A549 (cell line): ENCODE measurements around the gene CNPY4. TPM values are rescaled to one million over a fixed set of nuclear protein-coding genes. Genes with fewer than 3 reads are reported as not detected.

ENCODE experiments used
- ATAC-seq, 2 experiments: fragments of 200-7000 bp in 1 of 2; fragments of >200 bp in 1 of 2; cut with Nextera tagmentation in 1 of 2; cut with Tn5 transposase in 1 of 2; 3 replicates each; pipeline versions ENCODE4 v1.8.0 to v1.9.1; 2018 to 2020; ENCODE audit warnings: mild to moderate bottlenecking in 1 of 2, moderate library complexity in 1 of 2
- CTCF ChIA-PET: fragments of 300-600 bp; sonication (Branson Sonifier 250); formaldehyde crosslinking; extraction: SDS; loops from one replicate; lab custom pipeline; 2021; ENCODE audit warnings: antibody characterized with exemption, inconsistent platforms; lab: Yijun Ruan, JAX
- POLR2A ChIA-PET: fragments of 350-600 bp; formaldehyde crosslinking; extraction: SDS; loops from one replicate; lab custom pipeline; 2021; ENCODE audit warnings: antibody characterized with exemption, inconsistent platforms; lab: Yijun Ruan, JAX
- DNase-seq, 2 experiments: peaks; one replicate each; pipeline versions ENCODE4 v3.0.0 to v3.0.0-alpha.2; 2011 to 2016; ENCODE audit warnings: low read depth in 1 of 2, low spot score in 1 of 2
- FAIRE-seq: peaks from 2 replicates; lab custom pipeline; 2011; peaks lifted over from hg19 to GRCh38; lab: Jason Lieb, UNC
- H3K27ac ChIP-seq, 2 experiments: fragments of >200 bp; sonication (Bioruptor Twin); formaldehyde crosslinking; 3 replicates each; pipeline ENCODE4 v1.5.1; 2016 to 2017
- H3K4me1 ChIP-seq: fragments of >200 bp; sonication (Bioruptor Twin); formaldehyde crosslinking; 3 replicates; pipeline ENCODE4 v1.6.1; 2016
- H3K4me2 ChIP-seq: fragments of >200 bp; sonication (Bioruptor Twin); formaldehyde crosslinking; 3 replicates; pipeline ENCODE4 v1.6.1; 2016
- H3K4me3 ChIP-seq: fragments of >200 bp; sonication (Bioruptor Twin); formaldehyde crosslinking; 3 replicates; pipeline ENCODE4 v1.5.1; 2016
- H3K9me3 ChIP-seq: fragments of >200 bp; sonication (Bioruptor Twin); formaldehyde crosslinking; 3 replicates; pipeline ENCODE4 v1.6.1; 2016
- BHLHE40 ChIP-seq: IDR thresholded peaks from 2 replicates; pipeline ENCODE4 v1.6.1; 2012; ENCODE audit warnings: low read depth, low read length, inconsistent platforms
- CEBPB ChIP-seq, 2 experiments: fragments of >200 bp in 1 of 2; sonication (Bioruptor Twin) in 1 of 2; formaldehyde crosslinking in 1 of 2; IDR thresholded peaks; 2 replicates each; pipeline ENCODE4 v1.6.1; 2012 to 2016
- CHD2 ChIP-seq: fragments of 150-350 bp; IDR thresholded peaks from 2 replicates; pipeline ENCODE4 v1.6.1; 2014; ENCODE audit warnings: low read length; ENCODE audit not compliant: partially characterized antibody
- ELK1 ChIP-seq: fragments of 150-350 bp; IDR thresholded peaks from 2 replicates; pipeline ENCODE4 v1.6.1; 2014; ENCODE audit warnings: low read depth, mild to moderate bottlenecking, low read length
- EP300 ChIP-seq, 2 experiments: fragments of >200 bp; sonication (Bioruptor Twin); formaldehyde crosslinking; IDR thresholded peaks; 2 replicates in 1 of 2; 3 replicates in 1 of 2; pipeline ENCODE4 v1.6.1; 2016 to 2017
- HDAC2 ChIP-seq: fragments of 200-600 bp; sonication (generic); IDR thresholded peaks from 2 replicates; pipeline ENCODE4 v1.6.1; 2016
- HOXB5 ChIP-seq: fragments of 250-450 bp; sonication (Bioruptor Pico); IDR thresholded peaks from 2 replicates; pipeline ENCODE4 v1.5.0; 2020; ENCODE audit warnings: mild to moderate bottlenecking, moderate library complexity
- JUN ChIP-seq, 2 experiments: fragments of >200 bp; sonication (Bioruptor Twin); formaldehyde crosslinking; IDR thresholded peaks; 2 replicates in 1 of 2; 3 replicates in 1 of 2; pipeline ENCODE4 v1.6.1; 2016 to 2017
- JUNB ChIP-seq: fragments of >200 bp; sonication (Bioruptor Twin); formaldehyde crosslinking; IDR thresholded peaks from 2 replicates; pipeline ENCODE4 v1.6.1; 2016
- MAFK ChIP-seq: fragments of 450-650 bp; IDR thresholded peaks from 2 replicates; pipeline ENCODE4 v1.6.1; 2014; ENCODE audit not compliant: partially characterized antibody
- MAX ChIP-seq: IDR thresholded peaks from 2 replicates; pipeline ENCODE4 v1.6.1; 2012
- MAZ ChIP-seq: fragments of 150-350 bp; IDR thresholded peaks from 2 replicates; pipeline ENCODE4 v1.6.1; 2014; ENCODE audit warnings: antibody characterized with exemption, low read depth, low read length, borderline replicate concordance
- PHF8 ChIP-seq: fragments of 200-600 bp; sonication (generic); IDR thresholded peaks from 2 replicates; pipeline ENCODE4 v1.6.1; 2016; ENCODE audit warnings: low read depth, mild to moderate bottlenecking, antibody characterized with exemption, moderate library complexity, borderline replicate concordance
- POLR2A ChIP-seq: IDR thresholded peaks from 2 replicates; pipeline ENCODE4 v1.6.1; 2012; ENCODE audit warnings: mild to moderate bottlenecking, low read length
- USF2 ChIP-seq: fragments of 450-650 bp; IDR thresholded peaks from 2 replicates; pipeline ENCODE4 v1.6.1; 2014; ENCODE audit warnings: antibody characterized with exemption
- ZNF302 ChIP-seq: fragments of 250-450 bp; sonication (Bioruptor Pico); IDR thresholded peaks from 2 replicates; pipeline ENCODE4 v1.9.0; 2021; ENCODE audit warnings: inconsistent platforms, mild to moderate bottlenecking, moderate library complexity
- WGBS: methylation state at CpG from one replicate; pipeline ENCODE4 v1.1.6; 2017; ENCODE audit errors: missing lambda C conversion rate; 5-methylcytosine and 5-hydroxymethylcytosine counted together
- polyA plus RNA-seq, 4 experiments: library from polyadenylated mRNA; depleted of rRNA in 3 of 4; stranded (reverse); fragments of >200 nt; fragmentation: RNase III in 1 of 4; extraction: RNeasy Plus Mini Kit Qiagen cat#74134 plus additional on column Dnase treatment in 1 of 4; gene quantifications; 2 replicates in 3 of 4; 3 replicates in 1 of 4; pipeline ENCODE4 v1.2.3, GENCODE V29; 2011 to 2017
- TF ChIP-seq, protein P1 (sequence below): IDR thresholded peaks from 2 replicates; pipeline ENCODE4 v1.6.1; 2012
- TF ChIP-seq, protein P2 (sequence below): IDR thresholded peaks from 2 replicates; pipeline ENCODE4 v1.6.1; 2012; ENCODE audit warnings: low read depth, borderline replicate concordance

CNPY4 gene
- polyA plus RNA-seq, 2 of the 4 experiments (the other 2 are of a cell fraction), result 11.7 to 22.8 TPM

- Histone ChIP-seq H3K27ac (peak within 1 kb of the TSS; percentile 93 to 94), H3K4me1 (peaks cover 14% of the 10 kb centered on the region), H3K4me2 (peak within 1 kb of the TSS; percentile 85), H3K9me3 (no peaks in the 10 kb centered on the region), H3K4me3 (peak within 1 kb of the TSS; percentile 81)
- FAIRE-seq (peak; percentile 39), DNase-seq (peak; percentile 99 to 100), ATAC-seq (peak; percentile 99)
- 1% methylated on average over 42 of the region's 46 CpGs for WGBS
- POLR2A ChIA-PET, result interaction anchor here (0.6 to 3.1 kb wide), 15 partner anchors 8 to 313 kb away, joined by 3 to 16 read pairs (median 4); partner anchors contain the start of genes AP4M1, GPC2, MBLAC1 and MCM7
- CTCF ChIA-PET, result interaction anchor here (23.1 kb wide), 1 partner anchor 15 kb away, joined by 245 read pairs; no protein-coding TSS in a partner anchor
- TF ChIP-seq CEBPB (IDR thresholded peaks at IDR 0.05), result peak in 1 of 2 experiments; percentile 73; a peak in 2 of 4 replicates
- 0 out of 2 replicates have a peak, but pooled peaks have one; percentile 30 for TF ChIP-seq MAZ
- no peak for TF ChIP-seq HDAC2
- TF ChIP-seq, protein P1, sequence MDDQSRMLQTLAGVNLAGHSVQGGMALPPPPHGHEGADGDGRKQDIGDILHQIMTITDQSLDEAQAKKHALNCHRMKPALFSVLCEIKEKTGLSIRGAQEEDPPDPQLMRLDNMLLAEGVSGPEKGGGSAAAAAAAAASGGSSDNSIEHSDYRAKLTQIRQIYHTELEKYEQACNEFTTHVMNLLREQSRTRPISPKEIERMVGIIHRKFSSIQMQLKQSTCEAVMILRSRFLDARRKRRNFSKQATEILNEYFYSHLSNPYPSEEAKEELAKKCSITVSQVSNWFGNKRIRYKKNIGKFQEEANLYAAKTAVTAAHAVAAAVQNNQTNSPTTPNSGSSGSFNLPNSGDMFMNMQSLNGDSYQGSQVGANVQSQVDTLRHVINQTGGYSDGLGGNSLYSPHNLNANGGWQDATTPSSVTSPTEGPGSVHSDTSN, result peak; percentile 85
- TF ChIP-seq JUN (IDR thresholded peaks at IDR 0.05), result peak in 1 of 2 experiments; percentile 59; a peak in 2 of 5 replicates
- no peak for TF ChIP-seq ZNF302 (CRISPR knock-in tag)
- no peak for TF ChIP-seq HOXB5 (CRISPR knock-in tag)
- TF ChIP-seq BHLHE40, result peak; percentile 89
- peak; percentile 64; the same call in 1 of the 2 replicates for TF ChIP-seq PHF8
- TF ChIP-seq, protein P2, sequence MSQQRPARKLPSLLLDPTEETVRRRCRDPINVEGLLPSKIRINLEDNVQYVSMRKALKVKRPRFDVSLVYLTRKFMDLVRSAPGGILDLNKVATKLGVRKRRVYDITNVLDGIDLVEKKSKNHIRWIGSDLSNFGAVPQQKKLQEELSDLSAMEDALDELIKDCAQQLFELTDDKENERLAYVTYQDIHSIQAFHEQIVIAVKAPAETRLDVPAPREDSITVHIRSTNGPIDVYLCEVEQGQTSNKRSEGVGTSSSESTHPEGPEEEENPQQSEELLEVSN, result peak; percentile 39; the same call in 1 of the 2 replicates
- peak; percentile 82 for TF ChIP-seq POLR2A
- no peak for TF ChIP-seq ELK1
- peak; percentile 94 for TF ChIP-seq USF2
- peak; percentile 93 for TF ChIP-seq MAX
- TF ChIP-seq CHD2, result no peak
Measured at GRCh38 chr7:100148559-100149328, 29.3 kb downstream of the CNPY4 start, which contains the start of gene LAMTOR4. Gene LAMTOR4, plus strand, starts transcription at chr7:100148918. Its CDS starts 55 bp downstream, at chr7:100148973.

GRCh38 chr7:100152404-100152803 lies 33.0 kb downstream of the CNPY4 start:
- no peak overlapping the region for H3K27ac ChIP-seq
- TF ChIP-seq MAZ (no peak), MAFK (peak; percentile 17)
- TF ChIP-seq, all 56 proteins: peak for 1
- POLR2A ChIA-PET, result interaction anchor here (0.7 kb wide), 1 partner anchor 25 kb away, joined by 4 read pairs; the partner anchor contains the start of gene MBLAC1
- no peak for ATAC-seq
- no peak for DNase-seq
- FAIRE-seq, result no peak
- peaks cover 38% of the 10 kb centered on the region for H3K4me1 ChIP-seq
- no peak overlapping the region for H3K4me3 ChIP-seq
- CTCF ChIA-PET, result interaction anchor here (0.6 to 23.1 kb wide), 2 partner anchors 11 to 18 kb away, joined by 3 to 245 read pairs; no protein-coding TSS in a partner anchor
- H3K4me2 ChIP-seq, result no peak overlapping the region
- H3K9me3 ChIP-seq, result no peaks in the 10 kb centered on the region

DNA sequence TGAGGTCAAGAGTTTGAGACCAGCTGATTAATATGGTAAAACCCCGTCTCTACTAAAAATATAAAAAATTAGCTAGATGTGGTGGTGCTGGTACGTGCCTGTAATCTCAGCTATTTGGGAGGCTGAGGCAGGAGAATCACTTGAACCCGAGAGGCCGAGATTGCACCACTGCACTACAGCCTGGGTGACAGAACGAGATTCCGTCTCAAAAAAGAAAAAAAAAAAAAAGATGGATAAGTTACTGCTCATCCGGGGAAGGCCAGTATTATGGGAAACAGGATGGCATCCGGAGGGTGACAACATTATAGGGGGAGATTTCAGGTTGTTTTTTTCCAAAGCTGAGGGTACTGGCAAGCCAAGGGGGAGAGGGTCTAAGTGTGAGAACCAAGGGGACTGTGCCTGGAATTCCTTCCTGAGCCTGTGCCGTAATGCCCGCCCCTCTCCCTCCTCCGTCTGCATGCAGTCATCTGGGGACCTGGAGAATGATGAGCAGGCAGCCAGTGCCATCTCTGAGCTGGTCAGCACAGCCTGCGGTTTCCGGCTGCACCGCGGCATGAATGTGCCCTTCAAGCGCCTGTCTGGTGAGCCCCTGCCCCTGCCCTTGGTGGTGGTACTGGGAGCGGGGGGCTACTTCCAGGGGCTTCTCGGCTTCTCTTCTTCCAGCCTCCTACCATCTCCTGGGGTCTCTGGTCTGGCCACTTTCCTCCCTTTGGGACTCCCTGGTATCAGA lies 33.7 kb downstream of the CNPY4 start:
- no peak overlapping the region for H3K4me2 ChIP-seq
- ChIA-PET CTCF (interaction anchor here (23.1 kb wide), 1 partner anchor 19 kb away, joined by 245 read pairs; no protein-coding TSS in a partner anchor), POLR2A (no interaction called here)
- H3K4me1 ChIP-seq, result peaks cover 42% of the 10 kb centered on the region
- DNase-seq (no peak), FAIRE-seq (no peak), ATAC-seq (no peak)
- no peak overlapping the region for H3K4me3 ChIP-seq
- no peak for TF ChIP-seq CEBPB (IDR thresholded peaks at IDR 0.05)
- TF ChIP-seq POLR2A, result no peak; the same call in 1 of the 2 replicates
- no peak for TF ChIP-seq JUNB
- TF ChIP-seq MAZ, result no peak
- TF ChIP-seq EP300 (IDR thresholded peaks at IDR 0.05), result no peak
- 89% methylated on average over 14 of the region's 18 CpGs for WGBS
- H3K27ac ChIP-seq, result no peak overlapping the region
- no peaks in the 10 kb centered on the region for H3K9me3 ChIP-seq
